ENCODE measurements around the gene HIP1R. TPM values are rescaled to one million over a fixed set of nuclear protein-coding genes. Genes with fewer than 3 reads are reported as not detected.
"Not testable (repeated sequence)": the region's sequence is repeated elsewhere in the genome, so short reads cannot be mapped to it uniquely, and the experiment has no call there.

Gene HIP1R
- total RNA-seq, 1 donor from 2014 or later = 22.2 TPM

DNA sequence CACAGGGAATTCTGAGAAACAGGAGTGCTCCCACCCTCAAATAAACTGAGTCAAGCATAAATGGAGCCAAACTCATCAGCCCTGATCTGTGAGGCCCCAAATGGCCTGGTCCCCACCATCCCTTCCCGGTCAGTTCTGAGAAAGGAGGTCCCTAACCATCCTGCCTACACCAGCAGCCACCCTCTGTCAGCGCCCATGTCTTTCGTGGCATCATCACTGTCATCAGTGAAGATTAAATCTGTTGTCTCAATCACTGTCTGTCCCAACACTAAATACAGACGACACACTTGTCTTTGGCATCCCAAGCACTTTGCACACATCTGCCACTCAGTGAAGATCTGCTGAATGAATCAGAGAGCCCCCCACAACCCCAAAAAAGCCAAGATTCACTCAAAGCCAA, 38.3 kb downstream of the HIP1R start:
- Histone ChIP-seq H3K79me2 (ENCODE audit: insufficient read depth, low read length) (peaks cover 94% of the 10 kb centered on the region), H3K9ac (ENCODE audit: low read length) (no peak overlapping the region)
- no peak overlapping the region for H3K4me3 Mint-ChIP-seq (ENCODE audit: unreplicated experiment)

DNA sequence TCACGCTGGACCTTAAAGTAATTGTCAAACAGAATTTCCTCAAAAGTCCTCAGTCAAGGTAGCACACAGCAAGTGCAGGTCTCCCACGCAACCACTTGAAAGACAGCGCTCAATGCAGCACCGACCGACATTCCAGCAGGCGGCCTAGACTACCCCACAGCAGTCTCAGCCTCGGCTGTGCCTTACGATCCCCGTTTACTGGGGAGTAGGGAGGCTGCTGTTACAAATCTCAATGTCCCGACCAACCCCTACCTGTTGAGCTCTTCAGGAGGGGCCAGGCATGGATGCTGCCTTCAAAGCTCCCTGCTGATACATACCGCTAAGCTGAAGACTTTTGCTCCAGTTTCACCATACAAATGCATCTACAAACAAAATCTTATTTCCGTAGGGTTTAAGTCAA, 38.8 kb downstream of the HIP1R start:
- H3K36me3 Mint-ChIP-seq (ENCODE audit: low read depth, unreplicated experiment) = peaks cover 3% of the 10 kb centered on the region
- no peaks in the 10 kb centered on the region for H3K9me3 ChIP-seq (ENCODE audit: insufficient read depth, low read depth, low read length)
- peaks cover 99% of the 10 kb centered on the region for H3K79me2 ChIP-seq (ENCODE audit: insufficient read depth, low read length)
- H2AFZ ChIP-seq (ENCODE audit: low read depth, low read length) = no peak overlapping the region
- H3K9me3 Mint-ChIP-seq (ENCODE audit: unreplicated experiment) = no peaks in the 10 kb centered on the region
- no peak overlapping the region for H3K9ac ChIP-seq (ENCODE audit: low read length)
- no peaks in the 10 kb centered on the region for H3K27me3 Mint-ChIP-seq (ENCODE audit: low read depth, unreplicated experiment)
- DNase-seq (ENCODE audit: low read depth) (no peak), FAIRE-seq (no peak)
- H3K4me2 ChIP-seq (ENCODE audit: low read length) = no peak overlapping the region
- no peak overlapping the region for H3K4me3 Mint-ChIP-seq (ENCODE audit: unreplicated experiment)
- peaks cover 39% of the 10 kb centered on the region for H3K4me1 ChIP-seq (ENCODE audit: insufficient read depth, low read length)
- peaks cover 8% of the 10 kb centered on the region for H3K36me3 ChIP-seq (ENCODE audit: insufficient read depth, low read length)
- TF ChIP-seq EZH2 (IDR thresholded peaks at IDR 0.05; ENCODE audit: insufficient read depth, low read length) = no peak
- TF ChIP-seq, protein P1, sequence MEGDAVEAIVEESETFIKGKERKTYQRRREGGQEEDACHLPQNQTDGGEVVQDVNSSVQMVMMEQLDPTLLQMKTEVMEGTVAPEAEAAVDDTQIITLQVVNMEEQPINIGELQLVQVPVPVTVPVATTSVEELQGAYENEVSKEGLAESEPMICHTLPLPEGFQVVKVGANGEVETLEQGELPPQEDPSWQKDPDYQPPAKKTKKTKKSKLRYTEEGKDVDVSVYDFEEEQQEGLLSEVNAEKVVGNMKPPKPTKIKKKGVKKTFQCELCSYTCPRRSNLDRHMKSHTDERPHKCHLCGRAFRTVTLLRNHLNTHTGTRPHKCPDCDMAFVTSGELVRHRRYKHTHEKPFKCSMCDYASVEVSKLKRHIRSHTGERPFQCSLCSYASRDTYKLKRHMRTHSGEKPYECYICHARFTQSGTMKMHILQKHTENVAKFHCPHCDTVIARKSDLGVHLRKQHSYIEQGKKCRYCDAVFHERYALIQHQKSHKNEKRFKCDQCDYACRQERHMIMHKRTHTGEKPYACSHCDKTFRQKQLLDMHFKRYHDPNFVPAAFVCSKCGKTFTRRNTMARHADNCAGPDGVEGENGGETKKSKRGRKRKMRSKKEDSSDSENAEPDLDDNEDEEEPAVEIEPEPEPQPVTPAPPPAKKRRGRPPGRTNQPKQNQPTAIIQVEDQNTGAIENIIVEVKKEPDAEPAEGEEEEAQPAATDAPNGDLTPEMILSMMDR (IDR thresholded peaks at IDR 0.05; ENCODE audit: insufficient read depth, low read depth, low read length) = no peak
- no peak overlapping the region for H3K4me3 ChIP-seq (ENCODE audit: insufficient read depth, low read depth, low read length)
- H3K27ac ChIP-seq (ENCODE audit: low read depth, low read length) = no peak overlapping the region
- peak overlapping the region; percentile 41 for H3K27ac Mint-ChIP-seq (ENCODE audit: unreplicated experiment)
- peaks cover 39% of the 10 kb centered on the region for H3K4me1 Mint-ChIP-seq (ENCODE audit: low read depth, unreplicated experiment)
- no peaks in the 10 kb centered on the region for H3K27me3 ChIP-seq (ENCODE audit: insufficient read depth, low read length)
- H4K20me1 ChIP-seq (ENCODE audit: insufficient read depth, low read length) = peaks cover 67% of the 10 kb centered on the region

More for the DNA sequence above, 38.3 kb downstream of the HIP1R start:
- no peak overlapping the region for H3K4me3 ChIP-seq (ENCODE audit: insufficient read depth, low read depth, low read length)
- Mint-ChIP-seq H3K9me3 (ENCODE audit: unreplicated experiment) (no peaks in the 10 kb centered on the region), H3K27ac (ENCODE audit: unreplicated experiment) (peak overlapping the region; percentile 93), H3K36me3 (ENCODE audit: low read depth, unreplicated experiment) (peaks cover 6% of the 10 kb centered on the region), H3K4me1 (ENCODE audit: low read depth, unreplicated experiment) (peaks cover 39% of the 10 kb centered on the region), H3K27me3 (ENCODE audit: low read depth, unreplicated experiment) (no peaks in the 10 kb centered on the region)
- no peak for TF ChIP-seq EZH2 (IDR thresholded peaks at IDR 0.05; ENCODE audit: insufficient read depth, low read length)
- TF ChIP-seq, protein P1 (IDR thresholded peaks at IDR 0.05; ENCODE audit: insufficient read depth, low read depth, low read length) = no peak
- no peaks in the 10 kb centered on the region for H3K9me3 ChIP-seq (ENCODE audit: insufficient read depth, low read depth, low read length)
- H3K4me2 ChIP-seq (ENCODE audit: low read length) = no peak overlapping the region
- FAIRE-seq (no peak), DNase-seq (ENCODE audit: low read depth) (no peak)
- peaks cover 39% of the 10 kb centered on the region for H3K4me1 ChIP-seq (ENCODE audit: insufficient read depth, low read length)
- no peaks in the 10 kb centered on the region for H3K27me3 ChIP-seq (ENCODE audit: insufficient read depth, low read length)
- H3K27ac ChIP-seq (ENCODE audit: low read depth, low read length) = no peak overlapping the region
- H4K20me1 ChIP-seq (ENCODE audit: insufficient read depth, low read length) = peaks cover 63% of the 10 kb centered on the region
- no peak overlapping the region for H2AFZ ChIP-seq (ENCODE audit: low read depth, low read length)
- peaks cover 14% of the 10 kb centered on the region for H3K36me3 ChIP-seq (ENCODE audit: insufficient read depth, low read length)

DNA sequence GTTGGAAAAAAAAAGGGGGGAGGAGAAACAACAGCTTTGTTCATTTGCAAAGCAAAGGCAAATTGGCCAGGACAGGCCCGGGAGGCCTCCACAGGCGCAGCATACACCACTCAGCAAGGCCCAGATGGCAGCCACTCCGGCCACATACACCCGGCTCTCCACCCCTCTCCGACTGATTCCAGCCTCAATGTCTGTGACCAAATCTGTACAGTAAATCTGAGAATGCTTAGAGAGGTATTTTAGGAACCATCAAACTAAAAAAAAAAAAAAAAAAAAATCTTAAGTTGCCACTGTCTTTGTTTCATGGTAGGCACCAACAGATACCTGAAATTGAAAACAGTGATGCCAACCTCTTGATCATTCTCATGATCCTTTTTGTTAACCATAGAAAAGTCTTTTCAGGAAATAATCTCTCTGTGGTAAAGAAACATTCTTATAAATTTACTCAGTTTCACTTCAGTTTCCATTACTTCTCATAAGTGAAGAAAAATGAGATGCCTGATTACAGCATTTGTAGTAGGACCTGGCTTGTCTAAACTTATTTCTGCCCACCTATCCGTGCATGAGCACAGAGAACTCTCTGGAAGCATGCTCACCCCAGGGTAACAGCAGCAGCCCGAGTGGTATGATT, 40.4 kb downstream of the HIP1R start:
- H3K27me3 Mint-ChIP-seq (ENCODE audit: low read depth, unreplicated experiment) = no peaks in the 10 kb centered on the region
- Histone ChIP-seq H4K20me1 (ENCODE audit: insufficient read depth, low read length) (peaks cover 80% of the 10 kb centered on the region), H3K9ac (ENCODE audit: low read length) (no peak overlapping the region), H3K36me3 (ENCODE audit: insufficient read depth, low read length) (no peaks in the 10 kb centered on the region), H3K9me3 (ENCODE audit: insufficient read depth, low read depth, low read length) (no peaks in the 10 kb centered on the region), H3K27me3 (ENCODE audit: insufficient read depth, low read length) (no peaks in the 10 kb centered on the region), H3K4me1 (ENCODE audit: insufficient read depth, low read length) (peaks cover 44% of the 10 kb centered on the region), H3K4me2 (ENCODE audit: low read length) (no peak overlapping the region), H3K79me2 (ENCODE audit: insufficient read depth, low read length) (peaks cover 99% of the 10 kb centered on the region), H2AFZ (ENCODE audit: low read depth, low read length) (no peak overlapping the region), H3K27ac (ENCODE audit: low read depth, low read length) (no peak overlapping the region), H3K4me3 (ENCODE audit: insufficient read depth, low read depth, low read length) (no peak overlapping the region)
- TF ChIP-seq EZH2 (IDR thresholded peaks at IDR 0.05; ENCODE audit: insufficient read depth, low read length) = no peak
- TF ChIP-seq, protein P1 (IDR thresholded peaks at IDR 0.05; ENCODE audit: insufficient read depth, low read depth, low read length) = no peak
- FAIRE-seq (no peak), DNase-seq (ENCODE audit: low read depth) (no peak)
- no peaks in the 10 kb centered on the region for H3K9me3 Mint-ChIP-seq (ENCODE audit: unreplicated experiment)
- peaks cover 51% of the 10 kb centered on the region for H3K4me1 Mint-ChIP-seq (ENCODE audit: low read depth, unreplicated experiment)
- H3K4me3 Mint-ChIP-seq (ENCODE audit: unreplicated experiment) = no peak overlapping the region
- no peak overlapping the region for H3K27ac Mint-ChIP-seq (ENCODE audit: unreplicated experiment)
- H3K36me3 Mint-ChIP-seq (ENCODE audit: low read depth, unreplicated experiment) = peaks cover 4% of the 10 kb centered on the region

DNA sequence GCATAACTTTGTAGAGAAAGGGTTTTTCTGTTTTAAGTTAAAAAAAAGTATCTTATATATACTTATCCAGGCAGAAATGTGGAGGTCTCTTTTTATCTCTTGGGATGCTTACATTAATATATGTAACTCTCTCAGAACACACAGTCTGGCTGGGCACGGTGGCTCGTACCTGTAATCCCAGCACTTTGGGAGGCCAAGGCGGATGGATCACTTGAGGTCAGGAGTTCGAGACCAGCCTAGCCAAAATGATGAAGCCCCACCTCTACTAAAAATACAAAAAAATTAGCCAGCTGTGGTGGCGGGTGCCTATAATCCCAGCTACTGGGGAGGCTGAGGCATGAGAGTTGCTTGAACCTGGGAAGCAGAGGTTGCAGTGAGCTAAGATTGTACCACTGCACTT, 41.0 kb downstream of the HIP1R start:
- H3K9me3 Mint-ChIP-seq (ENCODE audit: unreplicated experiment); H3K27ac Mint-ChIP-seq (ENCODE audit: unreplicated experiment); H3K4me3 Mint-ChIP-seq (ENCODE audit: unreplicated experiment); H3K4me3 ChIP-seq (ENCODE audit: insufficient read depth, low read depth, low read length); H3K27me3 Mint-ChIP-seq (ENCODE audit: low read depth, unreplicated experiment); H2AFZ ChIP-seq (ENCODE audit: low read depth, low read length); H3K36me3 ChIP-seq (ENCODE audit: insufficient read depth, low read length); DNase-seq (ENCODE audit: low read depth); H3K27me3 ChIP-seq (ENCODE audit: insufficient read depth, low read length); H3K27ac ChIP-seq (ENCODE audit: low read depth, low read length); H3K36me3 Mint-ChIP-seq (ENCODE audit: low read depth, unreplicated experiment); FAIRE-seq; H3K9me3 ChIP-seq (ENCODE audit: insufficient read depth, low read depth, low read length); H3K9ac ChIP-seq (ENCODE audit: low read length): not testable (repeated sequence)
- Histone ChIP-seq H3K4me1 (ENCODE audit: insufficient read depth, low read length) (peaks cover 42% of the 10 kb centered on the region), H3K79me2 (ENCODE audit: insufficient read depth, low read length) (peaks cover 99% of the 10 kb centered on the region), H3K4me2 (ENCODE audit: low read length) (peak overlapping the region; percentile 23), H4K20me1 (ENCODE audit: insufficient read depth, low read length) (peaks cover 81% of the 10 kb centered on the region)
- peaks cover 48% of the 10 kb centered on the region for H3K4me1 Mint-ChIP-seq (ENCODE audit: low read depth, unreplicated experiment)

Measured in astrocyte (in vitro differentiated cells and primary cell).